ENCODE measurements around the gene TEP1. TPM values are rescaled to one million over a fixed set of nuclear protein-coding genes. Genes with fewer than 3 reads are reported as not detected.

The TEP1 gene
- total and polyA plus RNA-seq, 2 of the 8 experiments (the other 6 are each of a cell fraction or from before 2014, with no cell fraction given), result 6.9 to 10.7 TPM

DNA sequence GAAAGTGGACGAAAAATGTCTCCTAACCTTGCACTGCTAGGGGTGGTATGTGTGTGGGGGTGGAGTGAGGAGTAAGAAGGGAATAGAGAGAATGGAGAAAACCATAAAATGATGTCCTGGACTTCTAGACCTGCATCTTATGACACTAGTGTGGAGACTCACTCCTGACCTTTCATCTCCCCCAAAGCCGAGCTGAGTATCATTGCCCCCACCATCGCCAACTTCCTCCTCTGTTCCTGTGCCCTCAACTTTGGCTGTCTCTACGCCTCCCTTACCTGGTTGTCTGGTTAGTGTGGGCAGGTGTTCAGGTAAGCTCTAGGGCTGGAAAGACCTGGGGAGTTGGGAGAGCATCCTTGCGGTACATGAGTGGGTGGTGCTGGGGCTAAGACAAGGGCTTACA is 27.2 kb upstream of the TEP1 start:
- Histone ChIP-seq H4K5ac (ENCODE audit: insufficient read length, low read depth, low read length) (no peak overlapping the region), H3K4me2 (ENCODE audit: insufficient read depth in 1 of 2, low read depth in 2 of 2, low read length in 2 of 2) (no peak overlapping the region), H3K79me1 (ENCODE audit: low read depth, low read length) (no peaks in the 10 kb centered on the region), H3K18ac (ENCODE audit: extremely low read depth, low read length) (no peak overlapping the region), H3K9ac (replicated peaks in 1 of 4; ENCODE audit: extremely low read depth in 1 of 4, low read depth in 3 of 4, low read length in 3 of 4) (no peak overlapping the region), H3K4me1 (replicated peaks in 1 of 4; ENCODE audit: control insufficient read depth in 3 of 4, insufficient read depth in 4 of 4, low read length in 3 of 4) (peaks cover 0 to 7% (median 4%) of the 10 kb centered on the region in 4 experiments; a peak in 5 of 7 replicates), H3K56ac (replicated peaks; ENCODE audit: insufficient read length, low read depth, low read length) (no peak overlapping the region), H2BK5ac (ENCODE audit: low read depth, low read length) (no peak overlapping the region), H3K23ac (ENCODE audit: insufficient read length) (no peak overlapping the region), H4K8ac (ENCODE audit: extremely low read depth, insufficient read depth, low read length) (no peak overlapping the region), H3K9me3 (ENCODE audit: insufficient read depth in 2 of 2, low read depth in 1 of 2, low read length in 1 of 2) (no peaks in the 10 kb centered on the region), H3K23me2 (ENCODE audit: low read depth, low read length) (no peaks in the 10 kb centered on the region), H3K27me3 (replicated peaks in 1 of 4; ENCODE audit: control insufficient read depth in 3 of 4, extremely low read depth in 1 of 4, insufficient read depth in 3 of 4, low read length in 3 of 4) (peaks cover 0 to 9% (median 6%) of the 10 kb centered on the region in 4 experiments; a peak in 5 of 7 replicates), H4K91ac (replicated peaks; ENCODE audit: insufficient read length, low read length) (no peak overlapping the region), H2BK15ac (ENCODE audit: low read length) (no peak overlapping the region), H3K4ac (replicated peaks; ENCODE audit: insufficient read length, low read depth, low read length) (no peak overlapping the region), H3K27ac (ENCODE audit: low read depth, low read length) (no peak overlapping the region), H4K20me1 (replicated peaks in 1 of 2; ENCODE audit: control insufficient read depth in 1 of 2, insufficient read depth in 2 of 2, low read length in 2 of 2) (no peaks in the 10 kb centered on the region), H3K79me2 (ENCODE audit: control insufficient read depth in 1 of 2, insufficient read depth in 2 of 2, low read length in 2 of 2) (no peaks in the 10 kb centered on the region), H2BK12ac (ENCODE audit: low read depth, low read length) (no peak overlapping the region), H3K4me3 (ENCODE audit: extremely low read depth in 1 of 4, insufficient read depth in 2 of 4, low read depth in 3 of 4, low read length in 4 of 4) (no peak overlapping the region), H2BK20ac (ENCODE audit: low read length) (no peak overlapping the region), H2AK5ac (ENCODE audit: low read depth, low read length) (no peak overlapping the region), H2BK120ac (replicated peaks; ENCODE audit: low read depth, low read length) (no peak overlapping the region), H3K36me3 (ENCODE audit: control insufficient read depth in 2 of 4, insufficient read depth in 4 of 4, low read length in 3 of 4) (peaks cover under 1 to 6% (median 4%) of the 10 kb centered on the region in 4 experiments; a peak in 5 of 8 replicates), H3K14ac (ENCODE audit: insufficient read length) (no peak overlapping the region), H2AFZ (ENCODE audit: low read length) (no peak overlapping the region)
- 81% methylated on average over 5 of the region's 5 CpGs; no CpG with 5 or more reads in 1 of the 2 experiments for WGBS, 2 experiments (ENCODE audit: extremely low coverage in 1 of 2, insufficient coverage in 1 of 2, insufficient read length in 1 of 2, insufficient replicate concordance in 2 of 2, low coverage in 1 of 2, low lambda C conversion rate in 2 of 2, missing lambda C conversion rate in 1 of 2)
- FAIRE-seq, result no peak
- POLR2A ChIA-PET (ENCODE audit: partially characterized antibody), result interaction anchor here (0.8 to 8.2 kb wide), 3 partner anchors 12 to 29 kb away, joined by 3 to 68 read pairs (median 3); partner anchors contain the start of genes APEX1 and OSGEP
- CTCF ChIA-PET (ENCODE audit: partially characterized antibody), result interaction anchor here (0.9 kb wide), 1 partner anchor 173 kb away, joined by 4 read pairs; no protein-coding TSS in a partner anchor
- no peak for DNase-seq (ENCODE audit: low read depth in 1 of 2, low spot score in 2 of 2)
- TF ChIP-seq CEBPB (IDR thresholded peaks at IDR 0.05; ENCODE audit: low read depth, low read length) (no peak), KDM5A (IDR thresholded peaks at IDR 0.05; ENCODE audit: low read length) (no peak), CHD1 (IDR thresholded peaks at IDR 0.05; ENCODE audit: low read depth, low read length) (no peak), TAF7 (optimal IDR thresholded peaks at IDR 0.05; ENCODE audit: borderline replicate concordance, low read depth, low read length) (no peak), CBX8 (IDR thresholded peaks at IDR 0.05; ENCODE audit: borderline replicate concordance, low read depth, low read length) (no peak), ASH2L (IDR thresholded peaks at IDR 0.05; ENCODE audit: low read length) (no peak), SAP30 (IDR thresholded peaks at IDR 0.05; ENCODE audit: insufficient read depth, insufficient replicate concordance, low read length) (no peak), SIN3A (conservative IDR thresholded peaks at IDR 0.05 in 1 of 2, IDR thresholded peaks at IDR 0.05 in 1 of 2; ENCODE audit: low read depth in 1 of 2, low read length in 2 of 2) (no peak), EZH2 (IDR thresholded peaks at IDR 0.05; ENCODE audit: low read depth, low read length, severe bottlenecking) (no peak), RXRA (IDR thresholded peaks at IDR 0.05; ENCODE audit: insufficient read depth, low read depth, low read length) (no peak), BCL11A (IDR thresholded peaks at IDR 0.05; ENCODE audit: low read depth in 2 of 2, low read length in 2 of 2) (no peak), HDAC6 (IDR thresholded peaks at IDR 0.05; ENCODE audit: low read depth, low read length) (no peak)
- TF ChIP-seq, protein P1, sequence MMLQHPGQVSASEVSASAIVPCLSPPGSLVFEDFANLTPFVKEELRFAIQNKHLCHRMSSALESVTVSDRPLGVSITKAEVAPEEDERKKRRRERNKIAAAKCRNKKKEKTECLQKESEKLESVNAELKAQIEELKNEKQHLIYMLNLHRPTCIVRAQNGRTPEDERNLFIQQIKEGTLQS (IDR thresholded peaks at IDR 0.05; ENCODE audit: insufficient read depth, low read depth, low read length), result no peak
